Heart right ventricle (tissue), 16 donors: ENCODE data around the gene ERGIC2. TPM values are rescaled to one million over a fixed set of nuclear protein-coding genes. Genes with fewer than 3 reads are reported as not detected.
"Not testable (repeated sequence)": the region's sequence is repeated elsewhere in the genome, so short reads cannot be mapped to it uniquely, and the experiment has no call there.

ENCODE experiments used
- ATAC-seq, 8 donors: fragments of 200-7000 bp; cut with Tn5 transposase; one replicate each; pipeline ENCODE4 v1.9.1; 2020; ENCODE audit warnings: mild to moderate bottlenecking in 8 of 8, moderate library complexity in 8 of 8, moderate number of reproducible peaks in 1 of 8
- DNase-seq, 2 donors: peaks; one replicate each; pipeline ENCODE4 v3.0.0-alpha.2; 2020
- H3K27ac ChIP-seq, 10 donors: fragments of 200-600 bp; sonication (generic) in 2 of 10; one replicate each; pipeline versions ENCODE4 v1.5.0 to v1.8.0; 2020 to 2022; ENCODE audit warnings: mild to moderate bottlenecking in 3 of 10
- H3K27me3 ChIP-seq, 7 donors: fragments of 200-600 bp; one replicate each; pipeline ENCODE4 v1.8.0; 2021 to 2022; ENCODE audit warnings: mild to moderate bottlenecking in 2 of 7
- H3K36me3 ChIP-seq, 9 donors: fragments of 200-600 bp; sonication (generic) in 1 of 9; one replicate each; pipeline versions ENCODE4 v1.5.0 to v1.8.0; 2020 to 2022; ENCODE audit warnings: mild to moderate bottlenecking in 2 of 9
- H3K4me1 ChIP-seq, 9 donors: fragments of 200-600 bp; sonication (generic) in 1 of 9; one replicate each; pipeline versions ENCODE4 v1.5.0 to v1.8.0; 2020 to 2022; ENCODE audit warnings: mild to moderate bottlenecking in 4 of 9
- H3K4me3 ChIP-seq, 10 donors: fragments of 200-600 bp; sonication (generic) in 2 of 10; one replicate each; pipeline versions ENCODE4 v1.5.0 to v1.8.0; 2020 to 2022; ENCODE audit warnings: mild to moderate bottlenecking in 7 of 10, moderate library complexity in 2 of 10
- H3K9me3 ChIP-seq, 11 donors: fragments of 200-600 bp in 10 of 11; sonication (generic) in 2 of 11; one replicate each; pipeline versions ENCODE4 v1.5.0 to v1.8.0; 2013 to 2022; ENCODE audit warnings: mild to moderate bottlenecking in 2 of 11, control low read depth in 1 of 11, moderate library complexity in 1 of 11
- whole genome bisulfite sequencing, 2 donors: extraction: QIAGEN DNeasy Blood & Tissue Kit; methylation state at CpG; one replicate each; pipeline ENCODE4 v1.1.7; 2013; ENCODE audit warnings: inconsistent platforms in 1 of 2; 5-methylcytosine and 5-hydroxymethylcytosine counted together
- intact Hi-C, 10 donors: fragments of 100-400 bp; cut with DNase I; formaldehyde crosslinking; loops; one replicate each; pipeline versions ENCODE4 v1.11.1 to v1.14.2; 2022
- polyA plus RNA-seq, 2 donors: library from polyadenylated mRNA; stranded (reverse); fragments of 200-250 nt; gene quantifications; one replicate each; pipeline ENCODE4 v1.2.3, GENCODE V29; 2013
- total RNA-seq, 10 donors: library from RNA; stranded (reverse); fragmentation: NEBNext Ultra II Directional in 3 of 10; extraction: Animal tissue kit (Norgen Biotek cat#: 25700) in 3 of 10; gene quantifications; one replicate each; pipeline versions ENCODE4 v1.2.1 to v1.2.4, GENCODE V29; 2021 to 2023
- TF ChIP-seq, protein P1 (sequence below), 9 donors: fragments of 200-600 bp; sonication (generic) in 2 of 9; IDR thresholded peaks; one replicate each; pipeline versions ENCODE4 v1.5.0 to v1.8.0; 2021 to 2022; ENCODE audit warnings: antibody characterized with exemption in 9 of 9, mild to moderate bottlenecking in 5 of 9, moderate library complexity in 1 of 9
- donor health status: Arrhythmogenic right ventricular cardiomyopathy.
- donor health status: ischemic (EF 13 %, LVEDD 7.1; RV severe dilation, severe dysfunction).
- donor health status: healthy with polysubstance abuse.
- donor health status: DM: no; HTN: yes; CAD: no.
- donor health status: DM: no; HTN: no; CAD: no.
- donor health status: ischemic (EF 25% LVEDD 6.9; RV normal size, moderate dysfunction).
- donor health status: ischemic (EF 25% LVEDD 5.7; RV mildly dilated, moderate dysfunction).
- donor health status: healthy.
- donor health status: DM: yes; HTN: yes; CAD: no.
- donor health status: Ischemic cardiomyopathy.
- donor health status: ischemic (EF 35%, LVEDD 5.7; RV mildly dilated, moderate dysfunction).
- donor health status: nonischemic (EF 11% LVEDD 7.7; RV severe dilation, severe dysfunction).
- donor health status: DM: yes; HTN: yes; CAD: no.
- donor health status: PGD.
- donor health status: ischemic (EF 29% LVEDD 5.4; RV normal size, mild dysfunction).
- donor health status: nonischemic (EF 23%, LVEDD 6.1; RV moderate dilation, normal function).

Gene ERGIC2
- total and polyA plus RNA-seq, 12 donors, result 50.0 to 97.2 (median 85.0) TPM

DNA sequence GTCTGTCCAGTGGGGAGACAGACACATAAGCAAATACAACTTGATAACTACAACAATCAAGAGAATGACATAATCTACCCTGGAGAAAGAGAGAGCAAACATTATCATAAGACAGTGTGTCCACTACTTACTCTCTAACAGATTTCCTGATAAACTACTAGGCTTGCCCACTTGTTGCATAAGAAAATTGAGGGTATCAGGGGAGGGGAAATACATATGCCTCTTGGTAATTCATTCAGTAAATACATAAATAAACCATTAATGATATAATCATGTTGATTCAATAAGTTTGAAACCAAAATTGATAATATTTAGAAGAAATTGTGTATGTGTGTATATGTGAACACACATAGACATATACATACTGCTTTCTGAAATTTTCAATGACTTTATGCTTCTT is 76.6 kb downstream of the ERGIC2 start:
- Histone ChIP-seq H3K27me3 (no peaks in the 10 kb centered on the region), H3K36me3 (peaks cover 0 to 21% (median 0%) of the 10 kb centered on the region in 9 donors), H3K27ac (no peak overlapping the region), H3K4me3 (no peak overlapping the region), H3K9me3 (no peaks in the 10 kb centered on the region), H3K4me1 (peaks cover 0 to 11% (median 0%) of the 10 kb centered on the region in 9 donors)
- TF ChIP-seq, protein P1, sequence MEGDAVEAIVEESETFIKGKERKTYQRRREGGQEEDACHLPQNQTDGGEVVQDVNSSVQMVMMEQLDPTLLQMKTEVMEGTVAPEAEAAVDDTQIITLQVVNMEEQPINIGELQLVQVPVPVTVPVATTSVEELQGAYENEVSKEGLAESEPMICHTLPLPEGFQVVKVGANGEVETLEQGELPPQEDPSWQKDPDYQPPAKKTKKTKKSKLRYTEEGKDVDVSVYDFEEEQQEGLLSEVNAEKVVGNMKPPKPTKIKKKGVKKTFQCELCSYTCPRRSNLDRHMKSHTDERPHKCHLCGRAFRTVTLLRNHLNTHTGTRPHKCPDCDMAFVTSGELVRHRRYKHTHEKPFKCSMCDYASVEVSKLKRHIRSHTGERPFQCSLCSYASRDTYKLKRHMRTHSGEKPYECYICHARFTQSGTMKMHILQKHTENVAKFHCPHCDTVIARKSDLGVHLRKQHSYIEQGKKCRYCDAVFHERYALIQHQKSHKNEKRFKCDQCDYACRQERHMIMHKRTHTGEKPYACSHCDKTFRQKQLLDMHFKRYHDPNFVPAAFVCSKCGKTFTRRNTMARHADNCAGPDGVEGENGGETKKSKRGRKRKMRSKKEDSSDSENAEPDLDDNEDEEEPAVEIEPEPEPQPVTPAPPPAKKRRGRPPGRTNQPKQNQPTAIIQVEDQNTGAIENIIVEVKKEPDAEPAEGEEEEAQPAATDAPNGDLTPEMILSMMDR (IDR thresholded peaks at IDR 0.05), result no peak
- intact Hi-C loops, result no loop called here
- ATAC-seq, result no peak
- DNase-seq, result no peak

DNA sequence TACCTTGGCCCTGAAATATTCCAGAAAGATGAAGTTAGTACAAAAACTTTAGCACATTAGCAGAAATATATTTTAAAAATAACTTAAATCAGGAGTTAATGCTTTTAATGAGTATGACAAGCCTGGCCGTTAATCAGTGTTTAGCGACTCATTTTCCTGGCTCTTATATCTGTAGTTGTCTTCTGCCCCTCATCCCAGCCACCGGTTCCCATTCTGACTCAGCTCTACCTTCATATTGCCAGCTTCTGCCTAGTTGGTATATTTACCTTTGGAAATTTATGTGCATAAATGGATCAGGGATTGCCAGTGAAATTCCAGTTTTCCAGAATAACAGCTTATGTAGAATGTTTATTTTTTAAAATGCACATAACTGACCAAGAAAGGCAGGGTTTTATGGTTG is 79.9 kb downstream of the ERGIC2 start:
- DNase-seq, result no peak
- no peak for ATAC-seq
- H3K4me1 ChIP-seq, result peaks cover 0 to 11% (median 0%) of the 10 kb centered on the region in 9 donors
- intact Hi-C loops, result no loop called here
- no peaks in the 10 kb centered on the region for H3K27me3 ChIP-seq
- no peak overlapping the region for H3K4me3 ChIP-seq
- 91 to 92% methylated on average over 3 of the region's 3 CpGs for WGBS, 2 donors
- no peaks in the 10 kb centered on the region for H3K9me3 ChIP-seq
- TF ChIP-seq, protein P1 (IDR thresholded peaks at IDR 0.05), result no peak
- H3K27ac ChIP-seq, result no peak overlapping the region
- H3K36me3 ChIP-seq, result peaks cover 0 to 12% (median 0%) of the 10 kb centered on the region in 9 donors

DNA sequence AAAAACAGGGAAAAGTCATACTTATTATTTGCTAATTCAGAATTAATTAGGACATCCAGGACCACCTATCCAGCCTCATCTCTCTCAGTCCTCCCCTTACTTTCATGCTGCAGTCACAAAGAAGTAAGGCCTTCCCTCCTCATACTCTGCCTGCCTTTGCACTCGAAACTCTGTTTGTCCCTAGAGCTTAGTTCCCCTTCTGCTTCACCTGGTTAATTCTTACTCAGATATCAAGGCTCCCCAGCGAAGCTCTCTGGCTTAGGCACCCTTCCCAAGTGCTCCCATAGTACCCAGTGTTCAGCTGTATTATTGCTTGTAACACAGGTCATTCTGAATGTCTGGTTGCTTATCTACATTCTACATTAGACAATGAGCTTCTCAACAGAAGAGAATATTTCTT is 81.3 kb downstream of the ERGIC2 start:
- intact Hi-C loops, result no loop called here
- ATAC-seq (no peak), DNase-seq (no peak)
- H3K9me3 ChIP-seq, result no peaks in the 10 kb centered on the region
- H3K27me3 ChIP-seq, result no peaks in the 10 kb centered on the region
- H3K4me3 ChIP-seq, result no peak overlapping the region
- H3K27ac ChIP-seq, result no peak overlapping the region
- peaks cover 0 to 11% (median 0%) of the 10 kb centered on the region in 9 donors for H3K4me1 ChIP-seq
- TF ChIP-seq, protein P1 (IDR thresholded peaks at IDR 0.05), result no peak
- 59 to 84% methylated on average over 2 of the region's 2 CpGs for WGBS, 2 donors
- peaks cover 0 to 12% (median 0%) of the 10 kb centered on the region in 9 donors for H3K36me3 ChIP-seq

DNA sequence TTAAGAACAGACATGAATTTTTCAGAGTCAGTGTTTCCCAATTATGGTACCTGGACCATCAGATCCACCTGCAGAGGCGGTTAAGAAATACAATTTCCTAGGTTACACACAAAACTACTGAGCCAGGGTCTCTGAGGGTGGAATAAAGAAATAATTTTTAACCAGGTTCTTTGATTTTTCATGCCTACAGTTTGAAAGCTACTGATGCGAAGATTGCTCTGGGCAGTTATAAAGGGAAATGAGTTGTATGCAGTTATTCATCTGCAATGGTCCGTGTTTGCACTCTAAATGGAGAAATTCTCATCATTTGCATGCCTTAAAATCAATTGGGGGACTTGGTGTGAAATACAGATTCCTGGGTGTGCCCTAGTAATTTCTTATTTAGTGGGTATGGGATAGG is 89.7 kb downstream of the ERGIC2 start:
- H3K27me3 ChIP-seq, result no peaks in the 10 kb centered on the region
- no peak for ATAC-seq

DNA sequence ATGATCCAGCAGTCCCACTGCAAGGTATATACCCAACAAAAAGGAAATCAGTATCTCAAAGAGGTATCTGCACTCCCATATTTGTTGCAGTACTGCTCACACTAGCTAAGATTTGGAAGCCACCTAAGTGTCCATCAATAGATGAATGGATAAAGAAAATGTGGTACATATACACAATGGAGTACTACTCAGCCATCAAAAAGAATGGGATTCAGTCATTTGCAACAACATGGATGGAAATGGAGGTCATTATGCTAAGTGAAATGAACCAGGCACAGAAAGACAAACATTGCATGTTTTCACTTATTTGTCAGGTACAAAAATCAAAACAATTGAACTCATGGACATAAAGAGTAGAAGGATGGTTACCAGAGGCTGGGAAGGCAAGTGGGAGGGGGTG is 90.5 kb downstream of the ERGIC2 start:
- H3K4me3 ChIP-seq, H3K4me1 ChIP-seq, intact Hi-C loops, ATAC-seq, H3K27me3 ChIP-seq, H3K27ac ChIP-seq, H3K36me3 ChIP-seq, DNase-seq: not testable (repeated sequence)
- peaks cover 0 to 14% (median 0%) of the 10 kb centered on the region in 11 donors for H3K9me3 ChIP-seq

More for the DNA sequence above, 89.7 kb downstream of the ERGIC2 start:
- intact Hi-C loops, result no loop called here
- peaks cover 0 to 4% (median 0%) of the 10 kb centered on the region in 9 donors for H3K4me1 ChIP-seq
- DNase-seq, result no peak
- H3K27ac ChIP-seq, result no peak overlapping the region
- peaks cover 0 to 14% (median 0%) of the 10 kb centered on the region in 11 donors for H3K9me3 ChIP-seq
- peaks cover 0 to 3% (median 0%) of the 10 kb centered on the region in 9 donors for H3K36me3 ChIP-seq
- 96 to 98% methylated on average over 3 of the region's 3 CpGs for WGBS, 2 donors
- TF ChIP-seq, protein P1 (IDR thresholded peaks at IDR 0.05), result no peak
- H3K4me3 ChIP-seq, result no peak overlapping the region
